ENCODE results near the gene COMMD1.

DNA sequence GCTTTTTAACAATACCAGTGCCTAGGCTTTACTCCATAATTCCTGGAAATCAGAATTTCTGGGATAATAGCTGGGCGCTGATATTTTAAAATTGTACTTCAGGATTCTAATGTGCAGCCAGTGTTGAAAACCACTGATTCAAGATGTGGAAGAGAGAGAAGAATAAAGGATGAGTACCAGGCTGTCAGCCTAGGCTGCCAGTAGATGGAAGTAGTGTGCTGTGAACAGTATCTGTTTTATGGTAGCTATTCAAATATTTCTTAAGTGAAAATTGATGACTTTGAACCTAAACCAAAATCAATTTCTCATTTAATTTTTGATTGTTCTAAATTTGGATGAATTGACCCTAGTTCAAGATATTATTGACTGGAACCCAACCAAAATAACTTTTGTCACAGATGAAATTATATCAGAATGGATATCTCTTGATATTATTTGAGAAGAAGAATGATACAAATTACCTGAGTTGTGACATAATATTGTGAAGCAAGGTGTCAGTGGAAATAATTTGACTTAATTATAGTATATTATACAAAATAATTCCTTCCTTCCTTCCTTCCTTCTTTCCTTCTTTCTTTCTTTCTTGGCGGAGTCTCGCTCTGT lies 88.0 kb downstream of the COMMD1 start:
- TF ChIP-seq CTCF (IDR thresholded peaks at IDR 0.05) (peak in 2 of 3 donors; percentile 33), POLR2A (IDR thresholded peaks at IDR 0.05) (no peak)

Measured in ovary (tissue), 3 donors.